Measurements from ENCODE around the gene SCYGR1.

- TF ChIP-seq POLR2AphosphoS5 (IDR thresholded peaks at IDR 0.05; ENCODE audit: low read depth, low read length) (no peak), REST (IDR thresholded peaks at IDR 0.05; ENCODE audit: insufficient read depth in 1 of 2, low read depth in 2 of 2, low read length in 2 of 2) (no peak), SIN3A (IDR thresholded peaks at IDR 0.05; ENCODE audit: borderline replicate concordance, insufficient read depth, low read length) (no peak)
Observed at GRCh38 chr2:227365833-227366232, 21.9 kb downstream of the SCYGR1 start.
